T-helper 17 cell (primary cell): ENCODE measurements around the gene KCNIP4. TPM values are rescaled to one million over a fixed set of nuclear protein-coding genes. Genes with fewer than 3 reads are reported as not detected.

Experiments
- ATAC-seq: fragments of 150-1000 bp; cut with Tn5 transposase; 2 replicates; pipeline ENCODE4 v1.10.0; 2021; ENCODE audit warnings: mild to moderate bottlenecking, moderate library complexity
- DNase-seq, 3 donors: peaks; one replicate each; pipeline versions ENCODE4 v3.0.0 to v3.0.0-alpha.2; 2020 to 2021
- H3K9me3 ChIP-seq: one replicate; pipeline ENCODE4 v1.7.0; 2013; ENCODE audit warnings: low read length, mild to moderate bottlenecking; ENCODE audit not compliant: control insufficient read depth, poor library complexity, severe bottlenecking
- H3K27ac Mint-ChIP-seq: one replicate; pipeline ENCODE4 v1.8.0; 2022; ENCODE audit warnings: mild to moderate bottlenecking, moderate library complexity, mixed read lengths
- H3K27me3 Mint-ChIP-seq: one replicate; pipeline ENCODE4 v1.8.0; 2022; ENCODE audit warnings: mixed read lengths
- H3K36me3 Mint-ChIP-seq: one replicate; pipeline ENCODE4 v1.8.0; 2022; ENCODE audit warnings: low read depth, mixed read lengths
- H3K4me1 Mint-ChIP-seq: one replicate; pipeline ENCODE4 v1.8.0; 2022; ENCODE audit warnings: mild to moderate bottlenecking, mixed read lengths
- H3K4me3 Mint-ChIP-seq: one replicate; pipeline ENCODE4 v1.8.0; 2022; ENCODE audit warnings: mild to moderate bottlenecking, moderate library complexity, mixed read lengths
- total RNA-seq, 4 donors: library from RNA in 2 of 4; stranded (reverse) in 2 of 4; gene quantifications; one replicate each; pipeline ENCODE4 v1.2.3 and lab custom pipeline; 2022 to 2026

Gene KCNIP4
- total RNA-seq, 2 donors from 2014 or later, result not detected

DNA sequence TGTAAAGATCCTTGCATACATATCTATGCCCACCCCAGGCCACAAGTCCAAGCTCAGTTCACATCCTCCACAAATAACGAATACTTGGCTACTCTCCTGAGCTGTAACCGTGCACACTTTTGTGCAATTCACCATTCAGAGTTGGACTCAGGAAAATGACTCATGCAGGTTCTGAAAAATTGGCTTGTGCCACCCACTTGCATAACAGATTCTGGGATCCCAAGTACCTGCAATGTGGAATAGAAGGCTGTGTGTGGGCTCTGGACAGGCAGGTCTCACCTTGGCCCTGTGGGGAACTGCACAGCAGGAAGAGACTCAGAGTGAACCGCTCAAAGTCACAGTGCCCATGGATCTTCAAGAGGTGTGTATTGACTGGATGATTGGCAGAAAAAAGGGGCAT, 745.6 kb downstream of the KCNIP4 start:
- DNase-seq (no peak), ATAC-seq (no peak)
- H3K4me1 Mint-ChIP-seq, result no peaks in the 10 kb centered on the region
- no peaks in the 10 kb centered on the region for H3K9me3 ChIP-seq
- H3K36me3 Mint-ChIP-seq, result no peaks in the 10 kb centered on the region
- no peak overlapping the region for H3K4me3 Mint-ChIP-seq
- H3K27me3 Mint-ChIP-seq, result no peaks in the 10 kb centered on the region
- no peak overlapping the region for H3K27ac Mint-ChIP-seq

DNA sequence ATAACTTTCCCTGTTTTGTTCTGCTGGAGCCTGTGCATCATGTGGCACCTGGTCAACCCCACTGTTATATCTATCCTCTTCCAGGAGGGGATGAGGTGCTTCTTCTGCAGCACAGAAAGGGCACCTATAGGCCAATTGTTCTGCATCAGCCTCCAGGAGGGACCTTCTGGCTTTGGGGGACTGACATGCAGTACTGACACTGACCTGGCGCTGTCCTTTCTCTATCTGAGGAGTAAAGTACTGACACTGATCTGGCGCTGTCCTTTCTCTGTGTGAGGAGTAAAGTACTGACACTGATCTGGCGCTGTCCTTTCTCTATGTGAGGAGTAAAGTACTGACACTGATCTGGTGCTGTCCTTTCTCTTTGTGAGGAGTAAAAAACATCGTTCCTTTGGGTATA, 749.9 kb downstream of the KCNIP4 start:
- Mint-ChIP-seq H3K27me3 (no peaks in the 10 kb centered on the region), H3K36me3 (no peaks in the 10 kb centered on the region), H3K27ac (no peak overlapping the region), H3K4me1 (no peaks in the 10 kb centered on the region), H3K4me3 (no peak overlapping the region)
- ATAC-seq (no peak), DNase-seq (no peak)
- H3K9me3 ChIP-seq, result no peaks in the 10 kb centered on the region

DNA sequence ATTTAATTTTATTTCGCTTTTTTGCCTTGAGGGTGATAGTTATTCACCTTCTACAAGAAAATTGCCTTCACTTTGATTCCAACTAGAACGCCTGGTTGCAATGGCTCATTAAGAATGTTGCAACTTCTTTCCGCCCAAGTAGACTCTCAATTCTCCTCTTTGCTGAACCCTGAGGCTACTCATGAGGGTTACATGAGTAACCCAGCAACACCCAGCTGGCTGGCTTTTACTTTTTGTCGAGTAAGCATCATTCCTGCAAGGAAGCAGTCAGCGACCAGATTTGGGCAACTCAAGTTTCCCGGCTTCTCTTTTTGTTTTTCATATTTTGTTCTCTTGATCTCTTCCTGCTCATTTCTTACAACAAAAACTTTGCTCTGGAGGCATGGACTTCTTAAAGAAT, 752.9 kb downstream of the KCNIP4 start:
- no peaks in the 10 kb centered on the region for H3K9me3 ChIP-seq

GRCh38 chr4:21192367-21192766, 756.2 kb downstream of the KCNIP4 start:
- no peaks in the 10 kb centered on the region for H3K36me3 Mint-ChIP-seq
- no peak for ATAC-seq

More for the DNA sequence above, 752.9 kb downstream of the KCNIP4 start:
- Mint-ChIP-seq H3K27ac (no peak overlapping the region), H3K36me3 (no peaks in the 10 kb centered on the region), H3K4me1 (no peaks in the 10 kb centered on the region), H3K4me3 (no peak overlapping the region), H3K27me3 (no peaks in the 10 kb centered on the region)
- DNase-seq (no peak), ATAC-seq (no peak)

DNA sequence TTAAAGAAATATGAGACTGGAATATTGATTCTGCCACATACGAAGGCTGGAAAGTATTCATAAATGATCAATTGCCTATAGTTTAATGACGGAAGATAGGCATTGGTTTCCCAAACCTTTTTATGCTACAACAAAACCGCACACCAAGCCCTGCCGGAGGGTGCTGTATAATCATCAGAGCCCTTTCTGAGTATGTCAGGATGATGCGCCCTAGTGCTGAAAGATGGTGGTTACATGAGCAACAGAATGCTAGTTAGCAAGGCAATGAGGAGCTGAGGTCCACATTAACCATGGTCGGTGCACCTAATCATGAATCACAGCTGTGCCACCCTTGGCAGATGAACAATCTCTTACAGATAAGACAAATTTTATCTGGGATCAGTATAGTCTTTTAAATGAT, 757.3 kb downstream of the KCNIP4 start:
- DNase-seq, result no peak
- no peak overlapping the region for H3K4me3 Mint-ChIP-seq
- no peaks in the 10 kb centered on the region for H3K27me3 Mint-ChIP-seq
- H3K4me1 Mint-ChIP-seq, result no peaks in the 10 kb centered on the region
- no peaks in the 10 kb centered on the region for H3K36me3 Mint-ChIP-seq
- H3K9me3 ChIP-seq, result no peaks in the 10 kb centered on the region
- ATAC-seq, result no peak
- no peak overlapping the region for H3K27ac Mint-ChIP-seq

More at GRCh38 chr4:21192367-21192766, 756.2 kb downstream of the KCNIP4 start:
- Mint-ChIP-seq H3K4me3 (no peak overlapping the region), H3K27ac (no peak overlapping the region), H3K4me1 (no peaks in the 10 kb centered on the region), H3K27me3 (no peaks in the 10 kb centered on the region)
- no peak for DNase-seq
- H3K9me3 ChIP-seq, result no peaks in the 10 kb centered on the region

DNA sequence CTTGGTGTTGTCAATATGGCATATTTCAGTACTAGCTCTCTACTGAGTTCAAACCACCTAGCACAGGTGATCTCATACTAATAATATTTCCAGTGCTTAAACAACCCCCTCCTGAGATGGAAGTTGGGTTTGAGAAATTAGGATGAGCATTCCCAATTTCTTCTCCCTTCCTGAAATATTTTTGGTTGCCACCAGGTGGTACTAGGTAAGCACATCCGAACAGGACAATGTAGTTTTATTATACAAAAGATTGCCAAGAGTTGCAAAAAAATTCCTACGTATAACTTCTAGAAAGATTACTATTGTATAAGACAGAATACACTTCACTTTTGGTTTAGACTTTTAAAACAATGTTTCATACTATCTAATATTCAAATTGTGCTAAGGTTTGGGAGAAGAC, 763.8 kb downstream of the KCNIP4 start:
- Mint-ChIP-seq H3K36me3 (no peaks in the 10 kb centered on the region), H3K27ac (no peak overlapping the region), H3K4me3 (no peak overlapping the region), H3K27me3 (no peaks in the 10 kb centered on the region), H3K4me1 (no peaks in the 10 kb centered on the region)
- ATAC-seq, result no peak
- no peak for DNase-seq
- H3K9me3 ChIP-seq, result no peaks in the 10 kb centered on the region

DNA sequence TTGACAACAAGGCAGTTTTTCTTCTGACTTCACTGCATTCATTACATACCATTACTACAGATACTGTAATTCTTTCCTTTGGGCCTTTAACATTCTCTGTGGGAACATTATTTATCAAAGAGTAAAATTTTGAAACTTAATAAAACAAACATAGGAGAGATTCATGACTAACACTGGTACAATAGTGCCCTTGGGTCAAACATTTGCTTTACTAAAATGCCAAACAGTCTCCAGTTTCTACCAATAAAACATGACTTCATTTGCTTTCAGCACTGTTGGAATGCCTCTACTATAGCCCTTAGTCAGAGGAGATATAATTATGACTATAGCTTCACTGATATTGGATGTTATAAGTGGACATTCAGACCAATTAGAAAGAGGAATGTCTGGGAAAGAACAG, 766.9 kb downstream of the KCNIP4 start:
- Mint-ChIP-seq H3K4me3 (no peak overlapping the region), H3K27me3 (no peaks in the 10 kb centered on the region), H3K4me1 (no peaks in the 10 kb centered on the region), H3K27ac (no peak overlapping the region), H3K36me3 (no peaks in the 10 kb centered on the region)
- ATAC-seq (no peak), DNase-seq (no peak)
- no peaks in the 10 kb centered on the region for H3K9me3 ChIP-seq

GRCh38 chr4:21177871-21178270, 770.7 kb downstream of the KCNIP4 start:
- DNase-seq, result no peak
- ATAC-seq, result no peak
- H3K4me3 Mint-ChIP-seq, result no peak overlapping the region
- no peaks in the 10 kb centered on the region for H3K4me1 Mint-ChIP-seq
- H3K36me3 Mint-ChIP-seq, result no peaks in the 10 kb centered on the region
- H3K27me3 Mint-ChIP-seq, result no peaks in the 10 kb centered on the region
- H3K9me3 ChIP-seq, result no peaks in the 10 kb centered on the region
- no peak overlapping the region for H3K27ac Mint-ChIP-seq

GRCh38 chr4:21177092-21177491, 771.5 kb downstream of the KCNIP4 start:
- Mint-ChIP-seq H3K27me3 (no peaks in the 10 kb centered on the region), H3K4me1 (no peaks in the 10 kb centered on the region), H3K27ac (no peak overlapping the region), H3K4me3 (no peak overlapping the region), H3K36me3 (no peaks in the 10 kb centered on the region)
- ATAC-seq, result no peak
- H3K9me3 ChIP-seq, result no peaks in the 10 kb centered on the region
- DNase-seq, result no peak

GRCh38 chr4:21167711-21168110, 780.9 kb downstream of the KCNIP4 start:
- Mint-ChIP-seq H3K4me3 (no peak overlapping the region), H3K27ac (no peak overlapping the region), H3K27me3 (no peaks in the 10 kb centered on the region), H3K36me3 (no peaks in the 10 kb centered on the region), H3K4me1 (no peaks in the 10 kb centered on the region)
- DNase-seq (no peak), ATAC-seq (no peak)
- H3K9me3 ChIP-seq, result no peaks in the 10 kb centered on the region

DNA sequence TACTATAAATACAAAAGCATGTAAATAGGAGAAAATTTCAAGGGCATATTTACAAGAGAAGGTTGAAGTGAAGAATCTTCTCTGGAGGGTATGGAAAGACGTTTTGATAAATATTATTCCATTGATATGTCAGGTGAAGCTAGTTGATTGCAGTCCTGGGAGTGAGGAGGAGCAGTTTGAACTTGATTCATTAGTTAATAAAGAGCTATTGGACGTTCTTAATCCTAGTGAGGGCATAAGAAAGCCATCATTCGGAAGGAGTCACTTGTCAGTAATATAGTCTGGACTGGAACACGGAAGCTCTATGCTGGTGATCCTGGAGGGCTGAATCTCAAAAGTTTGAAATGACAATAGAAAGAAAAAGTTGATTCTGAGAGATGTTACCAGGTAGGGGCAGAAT, 793.2 kb downstream of the KCNIP4 start:
- Mint-ChIP-seq H3K4me3 (no peak overlapping the region), H3K27ac (no peak overlapping the region), H3K36me3 (no peaks in the 10 kb centered on the region), H3K27me3 (no peaks in the 10 kb centered on the region), H3K4me1 (no peaks in the 10 kb centered on the region)
- ATAC-seq (no peak), DNase-seq (no peak)
- no peaks in the 10 kb centered on the region for H3K9me3 ChIP-seq

GRCh38 chr4:21139327-21139726, 809.2 kb downstream of the KCNIP4 start:
- ATAC-seq (no peak), DNase-seq (no peak)
- no peaks in the 10 kb centered on the region for H3K4me1 Mint-ChIP-seq
- no peaks in the 10 kb centered on the region for H3K36me3 Mint-ChIP-seq
- no peaks in the 10 kb centered on the region for H3K9me3 ChIP-seq
- no peak overlapping the region for H3K27ac Mint-ChIP-seq
- peaks cover 5% of the 10 kb centered on the region for H3K27me3 Mint-ChIP-seq
- H3K4me3 Mint-ChIP-seq, result no peak overlapping the region

DNA sequence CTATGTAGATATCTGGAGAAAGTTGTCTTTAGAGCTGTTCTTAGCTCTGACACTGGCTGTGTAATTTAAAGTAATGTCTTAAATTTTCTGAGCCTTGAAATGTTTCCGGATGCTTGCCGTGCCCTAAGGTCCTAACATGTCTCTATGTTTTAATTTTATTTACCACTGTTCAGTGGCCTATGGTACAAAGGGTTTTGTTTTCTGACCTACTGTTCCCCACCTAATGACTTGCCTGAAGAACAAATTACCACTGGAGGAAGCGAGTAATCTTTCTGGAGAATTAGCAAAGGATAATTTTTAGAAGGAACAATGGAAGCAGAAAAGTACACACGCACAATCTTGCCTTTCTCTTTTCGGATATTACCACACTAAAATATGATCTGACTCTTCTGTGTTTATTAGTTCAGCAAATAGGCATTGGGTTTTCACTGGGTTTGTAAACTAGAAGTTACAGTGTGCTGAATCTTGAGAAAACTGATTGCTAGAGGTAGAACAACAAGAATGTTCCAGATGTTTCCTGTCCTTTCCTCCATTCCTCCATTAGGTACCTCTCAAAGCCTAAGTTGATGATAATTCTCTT, 812.4 kb downstream of the KCNIP4 start:
- Mint-ChIP-seq H3K27ac (no peak overlapping the region), H3K36me3 (no peaks in the 10 kb centered on the region), H3K27me3 (no peaks in the 10 kb centered on the region), H3K4me3 (no peak overlapping the region), H3K4me1 (no peaks in the 10 kb centered on the region)
- H3K9me3 ChIP-seq, result no peaks in the 10 kb centered on the region
- DNase-seq (no peak), ATAC-seq (no peak)

- DNase-seq (no peak), ATAC-seq (peak; percentile 54)
- Mint-ChIP-seq H3K27me3 (no peaks in the 10 kb centered on the region), H3K4me1 (no peaks in the 10 kb centered on the region), H3K4me3 (no peak overlapping the region), H3K36me3 (no peaks in the 10 kb centered on the region), H3K27ac (no peak overlapping the region)
- H3K9me3 ChIP-seq, result no peaks in the 10 kb centered on the region
These were observed 813.6 kb downstream of the KCNIP4 start for GRCh38 chr4:21134994-21135393.
